SK-N-MC (cell line): ENCODE data around the gene SHROOM4.

Source experiments
- EZH2 ChIP-seq: fragments of 200-600 bp; sonication (generic); IDR thresholded peaks from one replicate; pipeline ENCODE4 v1.6.1; 2017; ENCODE audit warnings: antibody characterized with exemption
- FOXP2 ChIP-seq: optimal IDR thresholded peaks from 2 replicates; pipeline ENCODE3; 2011; ENCODE audit warnings: mild to moderate bottlenecking, moderate library complexity; ENCODE audit not compliant: insufficient read depth; ENCODE audit errors: extremely low read length, control extremely low read depth
- POLR2AphosphoS5 ChIP-seq: IDR thresholded peaks from 2 replicates; pipeline ENCODE4 v1.6.1; 2012; ENCODE audit warnings: mild to moderate bottlenecking, low read depth, low read length, borderline replicate concordance

GRCh38 chrX:50839730-50840129, 25.7 kb upstream of the SHROOM4 start:
- TF ChIP-seq EZH2 (no peak), POLR2AphosphoS5 (no peak), FOXP2 (no peak)
